ENCODE measurements around the gene RGS7. TPM values are rescaled to one million over a fixed set of nuclear protein-coding genes. Genes with fewer than 3 reads are reported as not detected.

The RGS7 gene
- total and polyA plus RNA-seq, 5 donors, result 0.02 TPM; not detected in 4

GRCh38 chr1:241331328-241332036 is 25.5 kb downstream of the RGS7 start:
- intact Hi-C loops (cut with DNase I), result no loop called here
- Histone ChIP-seq H3K4me3 (ENCODE audit: low read length) (no peak overlapping the region), H3K27me3 (ENCODE audit: control insufficient read depth, insufficient read depth) (no peaks in the 10 kb centered on the region), H3K4me1 (ENCODE audit: control insufficient read depth, insufficient read depth, low read length) (no peaks in the 10 kb centered on the region), H3K9me3 (ENCODE audit: control insufficient read depth, low read length) (no peaks in the 10 kb centered on the region), H3K27ac (ENCODE audit: low read length) (no peak overlapping the region)
- WGBS, result 74% methylated on average over 3 of the region's 3 CpGs
- no peak for DNase-seq
- ATAC-seq, result no peak

DNA sequence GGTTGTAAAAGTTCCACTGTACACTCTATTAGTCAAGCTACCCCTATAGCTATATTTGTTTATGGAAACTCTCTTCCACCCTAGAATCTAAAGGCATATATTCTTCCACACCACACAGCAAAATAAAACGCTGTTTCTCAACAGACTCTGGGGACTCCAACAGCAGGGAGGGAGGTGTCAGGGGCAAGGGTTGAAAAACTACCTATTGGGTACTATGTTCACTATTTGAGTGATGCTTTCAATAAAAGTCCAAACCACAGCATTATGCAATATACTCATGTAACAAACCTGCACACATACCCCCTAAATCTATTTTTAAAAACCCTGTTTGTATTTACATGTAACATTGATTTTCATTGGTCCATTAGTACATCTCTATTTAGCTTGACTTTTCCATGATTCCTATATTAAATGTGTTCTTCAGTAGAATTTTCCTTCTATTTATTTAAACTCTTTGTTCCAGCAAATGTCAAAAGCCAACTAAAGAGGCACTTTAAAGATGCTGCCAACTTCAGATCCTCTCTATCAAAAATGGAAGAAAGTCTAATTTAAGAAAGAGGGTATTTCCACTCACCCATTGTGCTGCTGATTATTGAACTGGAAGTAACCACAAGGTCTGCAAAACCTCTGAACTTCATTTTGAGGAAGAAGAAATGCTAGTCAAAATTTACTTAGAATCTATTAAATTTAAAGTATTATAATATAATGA is 26.2 kb downstream of the RGS7 start:
- Histone ChIP-seq H3K9me3 (ENCODE audit: control insufficient read depth, low read length) (no peaks in the 10 kb centered on the region), H3K4me1 (ENCODE audit: control insufficient read depth, insufficient read depth, low read length) (no peaks in the 10 kb centered on the region), H3K27ac (ENCODE audit: low read length) (no peak overlapping the region), H3K27me3 (ENCODE audit: control insufficient read depth, insufficient read depth) (no peaks in the 10 kb centered on the region), H3K4me3 (ENCODE audit: low read length) (no peak overlapping the region)
- no peak for ATAC-seq
- WGBS, result 63% methylated on average over 1 of the region's 1 CpG
- intact Hi-C loops (cut with DNase I), result no loop called here
- DNase-seq, result no peak

- no peaks in the 10 kb centered on the region for H3K4me1 ChIP-seq (ENCODE audit: control insufficient read depth, insufficient read depth, low read length)
- H3K4me3 ChIP-seq (ENCODE audit: low read length), result no peak overlapping the region
- H3K27me3 ChIP-seq (ENCODE audit: control insufficient read depth, insufficient read depth), result no peaks in the 10 kb centered on the region
- 60% methylated on average over 2 of the region's 2 CpGs for WGBS
- ATAC-seq (no peak), DNase-seq (no peak)
- intact Hi-C loops (cut with DNase I), result no loop called here
- no peak overlapping the region for H3K27ac ChIP-seq (ENCODE audit: low read length)
- no peaks in the 10 kb centered on the region for H3K9me3 ChIP-seq (ENCODE audit: control insufficient read depth, low read length)
Observed at GRCh38 chr1:241325456-241325855, 31.5 kb downstream of the RGS7 start.

GRCh38 chr1:241323514-241324195 is 33.4 kb downstream of the RGS7 start:
- Histone ChIP-seq H3K4me3 (ENCODE audit: low read length) (no peak overlapping the region), H3K9me3 (ENCODE audit: control insufficient read depth, low read length) (no peaks in the 10 kb centered on the region), H3K27ac (ENCODE audit: low read length) (no peak overlapping the region), H3K27me3 (ENCODE audit: control insufficient read depth, insufficient read depth) (no peaks in the 10 kb centered on the region), H3K4me1 (ENCODE audit: control insufficient read depth, insufficient read depth, low read length) (no peaks in the 10 kb centered on the region)
- no peak for ATAC-seq
- 40% methylated on average over 9 of the region's 9 CpGs for WGBS
- peak in 1 of 3 donors; percentile 54 for DNase-seq
- intact Hi-C loops (cut with DNase I), result no loop called here

- DNase-seq (no peak), ATAC-seq (no peak)
- H3K9me3 ChIP-seq (ENCODE audit: control insufficient read depth, low read length), result no peaks in the 10 kb centered on the region
- H3K27ac ChIP-seq (ENCODE audit: low read length), result no peak overlapping the region
- intact Hi-C loops (cut with DNase I), result no loop called here
- H3K4me1 ChIP-seq (ENCODE audit: control insufficient read depth, insufficient read depth, low read length), result no peaks in the 10 kb centered on the region
- WGBS, result 28% methylated on average over 2 of the region's 2 CpGs
- no peaks in the 10 kb centered on the region for H3K27me3 ChIP-seq (ENCODE audit: control insufficient read depth, insufficient read depth)
- no peak overlapping the region for H3K4me3 ChIP-seq (ENCODE audit: low read length)
Observed at GRCh38 chr1:241317676-241318075, 39.3 kb downstream of the RGS7 start.

DNA sequence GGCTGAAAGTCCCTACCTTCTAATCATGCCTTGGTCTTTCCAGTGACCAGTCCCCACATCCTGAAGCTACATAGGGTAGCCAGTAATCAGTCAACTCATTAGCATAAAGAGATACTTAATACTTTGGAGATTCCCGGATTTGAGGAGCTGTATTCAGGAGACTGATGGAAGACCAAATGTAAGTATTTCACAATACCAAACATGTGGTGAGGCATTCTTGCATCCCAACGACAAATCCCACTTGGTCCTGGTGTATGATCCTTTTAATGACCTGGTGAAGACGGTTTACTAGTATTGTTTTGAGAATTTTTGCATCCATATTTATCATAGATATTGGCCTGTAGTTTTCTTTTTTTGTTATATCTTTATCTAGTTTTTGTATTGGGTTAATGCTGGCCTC is 40.6 kb downstream of the RGS7 start:
- H3K9me3 ChIP-seq (ENCODE audit: control insufficient read depth, low read length), result no peaks in the 10 kb centered on the region
- no peak for DNase-seq
- H3K27me3 ChIP-seq (ENCODE audit: control insufficient read depth, insufficient read depth), result no peaks in the 10 kb centered on the region
- H3K27ac ChIP-seq (ENCODE audit: low read length), result no peak overlapping the region
- H3K4me1 ChIP-seq (ENCODE audit: control insufficient read depth, insufficient read depth, low read length), result no peaks in the 10 kb centered on the region
- WGBS, result 67% methylated on average over 3 of the region's 3 CpGs
- ATAC-seq, result no peak
- no peak overlapping the region for H3K4me3 ChIP-seq (ENCODE audit: low read length)
- intact Hi-C loops (cut with DNase I), result no loop called here

DNA sequence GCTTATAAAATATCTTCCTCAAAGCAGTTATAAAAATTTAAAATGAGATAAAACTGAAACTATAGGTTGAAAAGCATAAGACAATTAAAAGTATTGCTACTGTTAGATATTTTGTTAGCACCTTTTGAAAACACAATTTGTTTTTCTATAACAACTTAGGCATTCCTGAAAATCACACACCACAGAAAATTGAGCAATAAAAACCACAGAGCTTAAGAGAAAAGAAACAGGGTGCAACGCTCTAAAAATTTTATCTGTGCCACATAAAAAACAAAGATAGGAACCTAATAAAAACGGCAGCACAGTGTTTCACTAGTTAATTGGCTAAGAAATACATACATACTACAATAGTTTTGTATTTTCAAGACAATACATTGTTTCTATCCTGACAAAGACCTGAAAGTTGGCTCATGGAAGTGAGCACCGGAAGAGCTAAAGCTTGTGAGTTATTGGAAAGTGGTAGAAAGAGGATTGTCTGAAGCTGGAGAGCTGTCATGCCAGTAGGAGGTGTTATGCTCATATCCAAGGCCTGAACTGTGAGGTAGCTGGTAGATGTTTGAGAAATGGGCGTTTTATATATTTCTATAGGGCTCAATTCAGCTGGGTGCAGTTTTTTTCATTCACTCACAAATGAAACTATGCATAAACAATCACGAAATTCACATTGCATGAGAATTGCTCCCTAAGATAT is 45.8 kb downstream of the RGS7 start:
- H3K27me3 ChIP-seq (ENCODE audit: control insufficient read depth, insufficient read depth), result no peaks in the 10 kb centered on the region
- H3K4me3 ChIP-seq (ENCODE audit: low read length), result no peak overlapping the region
- H3K9me3 ChIP-seq (ENCODE audit: control insufficient read depth, low read length), result no peaks in the 10 kb centered on the region
- ATAC-seq, result no peak
- intact Hi-C loops (cut with DNase I), result no loop called here
- DNase-seq, result no peak
- 53% methylated on average over 5 of the region's 5 CpGs for WGBS
- no peak overlapping the region for H3K27ac ChIP-seq (ENCODE audit: low read length)
- no peaks in the 10 kb centered on the region for H3K4me1 ChIP-seq (ENCODE audit: control insufficient read depth, insufficient read depth, low read length)

GRCh38 chr1:241310451-241310850 is 46.6 kb downstream of the RGS7 start:
- ATAC-seq (no peak), DNase-seq (no peak)
- intact Hi-C loops (cut with DNase I), result no loop called here
- 80% methylated on average over 3 of the region's 3 CpGs for WGBS
- Histone ChIP-seq H3K27ac (ENCODE audit: low read length) (no peak overlapping the region), H3K27me3 (ENCODE audit: control insufficient read depth, insufficient read depth) (no peaks in the 10 kb centered on the region), H3K4me3 (ENCODE audit: low read length) (no peak overlapping the region), H3K4me1 (ENCODE audit: control insufficient read depth, insufficient read depth, low read length) (no peaks in the 10 kb centered on the region), H3K9me3 (ENCODE audit: control insufficient read depth, low read length) (no peaks in the 10 kb centered on the region)

GRCh38 chr1:241309651-241310050 is 47.4 kb downstream of the RGS7 start:
- WGBS, result 62% methylated on average over 4 of the region's 4 CpGs
- no peaks in the 10 kb centered on the region for H3K4me1 ChIP-seq (ENCODE audit: control insufficient read depth, insufficient read depth, low read length)
- no peak overlapping the region for H3K4me3 ChIP-seq (ENCODE audit: low read length)
- intact Hi-C loops (cut with DNase I), result no loop called here
- H3K27ac ChIP-seq (ENCODE audit: low read length), result no peak overlapping the region
- H3K9me3 ChIP-seq (ENCODE audit: control insufficient read depth, low read length), result no peaks in the 10 kb centered on the region
- ATAC-seq (no peak), DNase-seq (no peak)
- H3K27me3 ChIP-seq (ENCODE audit: control insufficient read depth, insufficient read depth), result no peaks in the 10 kb centered on the region

- Histone ChIP-seq H3K9me3 (ENCODE audit: control insufficient read depth, low read length) (peaks cover 2% of the 10 kb centered on the region), H3K4me1 (ENCODE audit: control insufficient read depth, insufficient read depth, low read length) (no peaks in the 10 kb centered on the region), H3K27ac (ENCODE audit: low read length) (no peak overlapping the region), H3K27me3 (ENCODE audit: control insufficient read depth, insufficient read depth) (no peaks in the 10 kb centered on the region), H3K4me3 (ENCODE audit: low read length) (no peak overlapping the region)
- no peak for ATAC-seq
- 54% methylated on average over 3 of the region's 3 CpGs for WGBS
- DNase-seq, result no peak
- intact Hi-C loops (cut with DNase I), result no loop called here
Observed at GRCh38 chr1:241308471-241308870, 48.5 kb downstream of the RGS7 start.

DNA sequence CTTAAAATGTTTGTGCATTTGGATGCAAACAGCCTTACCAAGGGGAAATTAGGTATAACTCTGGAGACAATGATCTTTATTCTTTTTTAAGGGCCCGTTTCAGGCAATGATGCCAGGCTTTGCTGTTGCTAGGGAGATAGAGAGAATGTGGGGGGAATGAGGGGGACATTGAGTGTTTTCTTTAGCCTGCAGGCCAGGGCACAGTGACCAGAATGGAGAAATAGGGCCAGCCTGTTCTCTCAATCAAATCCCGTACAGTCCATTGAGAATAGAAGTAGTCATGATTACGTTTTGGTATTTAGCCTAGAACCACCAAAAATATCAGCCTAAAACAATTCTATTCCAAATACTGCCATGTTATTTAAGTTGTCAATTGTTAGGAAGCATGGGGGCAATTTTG is 49.0 kb downstream of the RGS7 start:
- Histone ChIP-seq H3K4me3 (ENCODE audit: low read length) (no peak overlapping the region), H3K4me1 (ENCODE audit: control insufficient read depth, insufficient read depth, low read length) (no peaks in the 10 kb centered on the region), H3K27me3 (ENCODE audit: control insufficient read depth, insufficient read depth) (no peaks in the 10 kb centered on the region), H3K27ac (ENCODE audit: low read length) (no peak overlapping the region), H3K9me3 (ENCODE audit: control insufficient read depth, low read length) (peaks cover 2% of the 10 kb centered on the region)
- intact Hi-C loops (cut with DNase I), result no loop called here
- DNase-seq (no peak), ATAC-seq (no peak)
- 66% methylated on average over 3 of the region's 3 CpGs for WGBS
